GM12891 (cell line): ENCODE results near the gene TAS2R3. TPM values are rescaled to one million over a fixed set of nuclear protein-coding genes. Genes with fewer than 3 reads are reported as not detected.

ENCODE experiments used
- DNase-seq: peaks from one replicate; pipeline ENCODE4 v3.0.0; 2011; ENCODE audit warnings: low spot score; ENCODE audit not compliant: insufficient read length
- FAIRE-seq: peaks from 2 replicates; lab custom pipeline; 2011; peaks lifted over from hg19 to GRCh38; lab: Jason Lieb, UNC
- PAX5 ChIP-seq: IDR thresholded peaks from 2 replicates; pipeline ENCODE4 v1.6.1; 2011; ENCODE audit warnings: low read length, moderate library complexity, mild to moderate bottlenecking; ENCODE audit not compliant: insufficient read depth, severe bottlenecking
- POLR2A ChIP-seq: IDR thresholded peaks from 2 replicates; pipeline ENCODE4 v1.6.1; 2011; ENCODE audit warnings: low read depth, low read length, control low read depth
- POLR2AphosphoS5 ChIP-seq: IDR thresholded peaks from 2 replicates; pipeline ENCODE4 v1.6.1; 2011; ENCODE audit warnings: low read depth, low read length, control low read depth
- POU2F2 ChIP-seq: IDR thresholded peaks from 2 replicates; pipeline ENCODE4 v1.6.1; 2011; ENCODE audit warnings: low read depth, mild to moderate bottlenecking, control low read depth, low read length, moderate library complexity
- SPI1 ChIP-seq: IDR thresholded peaks from 2 replicates; pipeline ENCODE4 v1.6.1; 2011; ENCODE audit warnings: low read depth, low read length, control low read depth
- TAF1 ChIP-seq: IDR thresholded peaks from 2 replicates; pipeline ENCODE4 v1.6.1; 2011; ENCODE audit warnings: low read depth, low read length, control low read depth
- polyA plus RNA-seq: library from polyadenylated mRNA; unstranded; fragments of >200 nt; gene quantifications from one replicate; pipeline ENCODE4 v1.2.1, GENCODE V29; 2012; ENCODE audit warnings: low read depth, missing spikeins, inconsistent platforms; ENCODE audit not compliant: missing spikeins

TAS2R3 gene, protein sequence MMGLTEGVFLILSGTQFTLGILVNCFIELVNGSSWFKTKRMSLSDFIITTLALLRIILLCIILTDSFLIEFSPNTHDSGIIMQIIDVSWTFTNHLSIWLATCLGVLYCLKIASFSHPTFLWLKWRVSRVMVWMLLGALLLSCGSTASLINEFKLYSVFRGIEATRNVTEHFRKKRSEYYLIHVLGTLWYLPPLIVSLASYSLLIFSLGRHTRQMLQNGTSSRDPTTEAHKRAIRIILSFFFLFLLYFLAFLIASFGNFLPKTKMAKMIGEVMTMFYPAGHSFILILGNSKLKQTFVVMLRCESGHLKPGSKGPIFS
- not detected for polyA plus RNA-seq

DNA sequence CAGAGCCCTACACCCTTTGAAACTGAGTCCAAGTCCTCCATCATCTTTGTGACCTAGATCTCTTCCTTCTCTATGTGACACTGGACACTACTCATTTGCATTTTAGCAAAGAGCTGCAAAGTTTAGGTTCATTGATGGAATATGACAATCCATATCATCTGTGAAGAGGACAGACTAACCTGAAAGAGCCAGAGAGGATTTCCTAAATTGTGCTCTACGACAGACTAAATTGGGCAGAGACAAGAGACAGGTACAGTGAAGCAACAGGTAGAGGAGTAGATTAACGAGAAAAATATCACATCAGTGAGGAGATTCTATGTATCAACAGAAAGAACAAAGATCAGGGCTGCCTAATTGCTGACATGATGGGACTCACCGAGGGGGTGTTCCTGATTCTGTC lies at the start of gene TAS2R3:
Gene TAS2R3 (plus strand): TSS at position 301 of the 400 bp plus-strand sequence. CDS start 62 bp downstream, at position 363.
- FAIRE-seq (no peak), DNase-seq (no peak)
- no peak for TF ChIP-seq POLR2A
- TF ChIP-seq POU2F2: no peak
- no peak for TF ChIP-seq POLR2AphosphoS5
- TF ChIP-seq PAX5: no peak
- TF ChIP-seq TAF1: no peak
- TF ChIP-seq SPI1: no peak

DNA sequence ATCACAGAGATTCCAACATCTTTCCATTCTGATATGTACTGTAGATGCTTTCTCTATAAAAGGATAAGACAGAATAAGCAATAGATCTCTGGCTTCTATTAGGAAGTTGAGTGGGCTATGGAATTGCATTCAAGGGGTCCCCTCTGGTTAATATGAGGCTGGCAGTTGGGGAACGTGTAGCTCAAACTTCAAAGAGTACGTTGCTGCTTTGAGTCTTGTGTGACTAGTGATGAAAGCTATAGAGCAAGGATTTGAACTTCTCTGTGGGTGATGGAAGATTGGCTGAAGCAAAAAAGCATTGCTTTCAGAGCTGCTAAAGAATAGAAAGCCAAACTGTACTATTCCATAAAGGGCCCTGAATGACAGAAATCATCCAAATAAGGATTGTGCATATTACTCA lies 49.3 kb upstream of the TAS2R3 start:
- no peak for TF ChIP-seq POLR2A
- no peak for TF ChIP-seq POU2F2
- no peak for TF ChIP-seq SPI1
- no peak for TF ChIP-seq PAX5
- TF ChIP-seq TAF1: no peak
- TF ChIP-seq POLR2AphosphoS5: no peak
- DNase-seq (no peak), FAIRE-seq (no peak)

DNA sequence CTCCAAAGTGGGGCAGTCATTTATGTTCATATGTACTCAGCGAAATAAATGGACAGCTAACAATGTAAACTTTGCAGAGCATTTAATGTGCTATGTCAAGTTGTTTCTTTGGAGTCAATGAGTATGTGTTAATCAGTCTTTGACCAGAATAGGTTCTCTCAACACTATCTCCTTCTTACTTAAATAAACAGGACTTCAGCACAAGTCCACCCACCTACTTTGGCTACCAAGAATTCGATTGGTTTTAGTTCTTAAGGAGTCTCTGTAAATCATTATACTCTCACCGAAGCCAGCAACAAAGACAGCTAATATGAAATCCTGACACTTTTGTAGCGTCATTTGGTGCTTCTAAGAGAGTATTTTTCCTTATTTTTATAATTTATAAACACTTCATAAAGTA lies 48.9 kb upstream of the TAS2R3 start:
- FAIRE-seq: no peak

DNA sequence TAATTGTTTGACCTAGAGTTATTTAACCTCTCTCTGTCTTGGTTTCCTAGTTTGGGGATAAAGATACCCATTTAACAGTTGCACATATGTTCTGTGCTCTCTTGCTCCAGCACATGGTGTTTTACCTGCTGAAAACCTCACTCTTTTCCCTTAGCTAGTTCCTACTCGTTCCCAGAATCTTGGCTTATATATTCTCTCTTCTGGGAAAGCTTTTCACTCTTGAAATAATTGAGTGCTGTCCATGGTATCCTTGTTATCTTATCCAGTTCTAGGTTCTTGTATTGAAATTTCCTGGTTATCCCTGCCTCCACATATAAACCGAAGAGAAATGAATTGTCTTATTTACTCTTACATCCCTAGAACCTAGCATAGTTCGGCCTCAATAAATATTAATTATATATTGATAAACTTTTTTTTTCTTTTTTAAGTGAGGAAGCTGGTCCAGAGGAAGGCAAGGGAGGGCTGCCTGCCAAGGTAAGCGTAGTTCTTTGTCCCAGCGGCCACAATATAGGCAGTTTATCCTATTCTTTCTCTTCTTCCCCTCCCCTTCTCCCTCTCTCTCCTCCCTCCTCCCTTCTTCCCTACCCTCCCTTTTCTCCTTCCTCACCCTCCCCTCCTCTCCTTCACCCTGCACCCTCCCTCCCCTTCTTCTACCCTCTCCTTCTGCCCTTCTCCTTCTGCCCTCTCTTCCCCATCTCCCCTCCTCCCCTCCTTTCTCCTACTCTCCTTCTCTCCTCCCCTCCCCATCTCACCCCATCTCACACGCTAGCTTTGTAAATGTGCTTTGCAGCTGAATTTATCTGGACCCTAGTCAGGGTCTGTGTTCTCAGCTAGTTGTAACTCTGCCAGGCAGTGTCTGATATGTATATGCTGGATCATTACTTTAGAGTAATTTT lies 47.9 kb upstream of the TAS2R3 start:
- FAIRE-seq (no peak), DNase-seq (no peak)
- TF ChIP-seq POLR2A (no peak), SPI1 (no peak), POLR2AphosphoS5 (no peak)

More for the DNA sequence above, 48.9 kb upstream of the TAS2R3 start:
- DNase-seq: no peak
- TF ChIP-seq POLR2A (no peak), POLR2AphosphoS5 (no peak), SPI1 (no peak), TAF1 (no peak), POU2F2 (no peak), PAX5 (no peak)

DNA sequence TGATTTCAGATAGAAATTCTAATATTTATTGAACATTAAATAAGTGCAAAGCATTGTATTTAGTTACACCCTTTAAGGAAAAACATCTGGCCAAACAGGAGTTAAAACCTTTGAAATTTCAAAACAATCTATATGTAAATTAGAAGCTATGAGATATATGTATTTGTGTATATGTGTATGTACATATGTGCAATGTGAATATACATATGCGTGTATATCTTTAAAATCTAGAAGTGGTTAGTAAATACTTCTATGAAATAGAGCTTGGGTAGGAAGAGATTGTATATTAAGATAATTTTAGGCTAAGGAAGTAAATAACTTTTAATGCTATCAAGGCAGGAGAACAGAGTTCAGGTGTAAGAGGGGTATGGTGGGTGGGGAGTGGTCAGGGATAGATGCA lies 46.4 kb upstream of the TAS2R3 start:
- TF ChIP-seq TAF1 (no peak), POLR2A (no peak), POU2F2 (no peak), SPI1 (no peak), POLR2AphosphoS5 (no peak), PAX5 (no peak)
- FAIRE-seq (no peak), DNase-seq (no peak)

DNA sequence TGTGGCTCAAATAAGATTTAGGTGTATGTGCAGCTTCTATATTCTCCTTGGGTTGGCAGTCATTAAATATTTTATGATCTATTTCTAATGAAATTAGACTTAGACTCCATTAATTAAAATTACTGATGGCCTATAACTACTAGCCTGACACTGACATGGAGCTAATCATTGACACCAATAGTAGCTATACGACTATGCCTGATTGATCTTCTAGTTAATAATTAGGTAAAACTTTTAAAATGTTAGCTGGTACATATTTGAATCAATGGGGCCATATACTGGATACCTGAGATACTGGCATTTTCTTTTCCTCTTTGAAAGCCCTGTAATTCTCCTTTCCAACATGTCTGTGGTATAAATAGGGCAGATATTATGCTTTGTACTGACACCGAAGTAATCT lies 41.4 kb upstream of the TAS2R3 start:
- TF ChIP-seq PAX5 (no peak), POLR2A (no peak), POU2F2 (no peak), POLR2AphosphoS5 (no peak), TAF1 (no peak), SPI1 (no peak)
- no peak for FAIRE-seq
- DNase-seq: no peak

DNA sequence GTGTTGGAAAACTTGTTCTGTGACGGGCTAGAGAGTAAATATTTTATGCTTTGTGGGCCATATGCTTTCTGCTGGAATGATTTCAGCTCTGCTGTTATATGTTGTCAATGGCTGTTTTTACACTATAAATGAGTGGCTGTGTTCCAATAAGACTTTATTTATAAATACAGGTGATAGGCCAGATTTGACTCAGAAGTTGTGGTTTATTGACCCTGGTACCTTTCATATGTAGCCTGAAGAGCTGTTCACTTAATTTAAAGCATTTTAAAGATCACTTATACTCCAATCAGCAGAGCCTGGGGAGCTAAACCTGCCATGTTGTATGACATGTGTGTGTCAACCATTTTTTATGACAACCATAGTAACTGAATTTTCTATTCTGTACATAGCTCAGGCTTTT lies 34.9 kb upstream of the TAS2R3 start:
- DNase-seq (no peak), FAIRE-seq (no peak)
- no peak for TF ChIP-seq POLR2A
- no peak for TF ChIP-seq POU2F2
- no peak for TF ChIP-seq SPI1
- no peak for TF ChIP-seq POLR2AphosphoS5
- TF ChIP-seq TAF1: no peak
- no peak for TF ChIP-seq PAX5

DNA sequence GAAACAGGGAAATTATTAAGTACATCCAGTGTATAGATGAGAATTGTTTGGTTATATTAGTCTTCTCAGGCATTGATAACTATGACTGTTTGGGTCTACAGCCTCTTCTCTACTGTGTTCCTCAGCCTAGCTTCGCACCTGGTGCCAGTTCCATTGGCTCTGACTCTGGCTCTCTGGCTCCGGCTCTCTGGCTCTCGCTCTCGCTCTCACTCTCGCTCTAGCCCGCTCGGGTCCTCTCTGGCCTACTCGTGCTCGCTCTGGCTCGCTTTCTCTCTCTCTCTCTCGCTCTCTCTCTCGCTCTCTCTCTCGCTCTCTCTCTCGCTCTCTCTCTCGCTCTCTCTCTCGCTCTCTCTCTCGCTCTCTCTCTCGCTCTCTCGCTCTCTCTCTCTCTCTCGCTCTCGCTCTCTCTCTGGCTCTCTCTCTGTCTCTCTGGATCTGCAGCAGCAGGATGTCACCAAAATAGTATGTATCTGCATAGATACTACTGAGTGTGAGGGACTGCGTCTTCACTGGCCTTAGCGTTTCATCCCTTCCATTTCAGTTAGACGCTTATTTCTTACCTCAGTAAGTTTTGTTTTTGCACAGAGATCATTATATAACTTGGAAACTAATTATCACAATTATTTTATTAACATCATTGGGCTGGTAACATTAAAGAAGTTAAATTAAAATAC lies 32.3 kb upstream of the TAS2R3 start:
- no peak for TF ChIP-seq SPI1
- DNase-seq (no peak), FAIRE-seq (no peak)

DNA sequence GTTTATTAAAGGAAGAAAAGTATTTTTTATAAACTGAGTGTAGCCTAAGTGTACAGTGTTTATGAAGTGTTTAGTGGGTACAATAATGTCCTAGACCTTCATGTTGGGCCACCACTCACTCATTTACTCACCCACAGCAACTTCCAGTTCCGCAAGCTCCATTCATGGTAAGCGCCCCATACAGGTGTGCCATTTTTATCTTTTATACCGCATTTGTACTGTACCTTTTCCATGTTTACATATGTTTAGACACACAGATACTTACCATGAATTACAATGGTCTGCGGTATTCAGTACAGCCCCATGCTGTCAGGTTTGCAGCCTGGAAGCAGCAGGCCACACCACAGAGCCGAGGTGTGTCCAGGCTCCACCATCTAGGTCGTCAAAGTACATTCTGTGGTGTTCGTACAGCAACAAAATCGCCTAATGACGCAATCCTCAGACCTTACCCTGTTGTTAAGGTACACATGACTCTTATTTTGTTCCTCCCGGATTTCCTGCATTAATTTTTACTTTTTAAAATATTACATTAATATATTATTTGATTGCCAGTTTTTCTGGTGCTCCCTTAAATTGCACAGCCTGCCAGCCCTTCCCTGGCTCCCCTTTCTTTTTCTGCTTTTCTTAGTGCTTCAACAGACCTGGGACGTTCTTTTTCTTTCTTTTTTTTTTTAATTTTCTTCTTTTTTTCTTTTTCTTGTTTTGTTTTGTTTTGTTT lies 26.6 kb upstream of the TAS2R3 start:
- FAIRE-seq: peak; percentile 48
- DNase-seq: no peak
- no peak for TF ChIP-seq PAX5
- TF ChIP-seq TAF1: no peak
- no peak for TF ChIP-seq SPI1
- TF ChIP-seq POLR2A: no peak
- TF ChIP-seq POU2F2: no peak
- no peak for TF ChIP-seq POLR2AphosphoS5
